DOHH2 (cell line): ENCODE measurements around the gene XPNPEP3.
"Not testable (repeated sequence)": the region's sequence is repeated elsewhere in the genome, so short reads cannot be mapped to it uniquely, and the experiment has no call there.

Experiments
- EZH2phosphoT487 ChIP-seq: fragments of 200-600 bp; sonication (generic); IDR thresholded peaks from 2 replicates; pipeline ENCODE4 v1.6.1; 2017; ENCODE audit warnings: borderline replicate concordance, mild to moderate bottlenecking, antibody characterized with exemption, low read length, moderate library complexity, mixed read lengths
- TF ChIP-seq, protein P1 (sequence below): fragments of 200-600 bp; sonication (generic); IDR thresholded peaks from one replicate; pipeline ENCODE4 v1.5.1; 2014; ENCODE audit warnings: antibody characterized with exemption, mild to moderate bottlenecking, low read depth, low read length; ENCODE audit not compliant: poor library complexity, severe bottlenecking

DNA sequence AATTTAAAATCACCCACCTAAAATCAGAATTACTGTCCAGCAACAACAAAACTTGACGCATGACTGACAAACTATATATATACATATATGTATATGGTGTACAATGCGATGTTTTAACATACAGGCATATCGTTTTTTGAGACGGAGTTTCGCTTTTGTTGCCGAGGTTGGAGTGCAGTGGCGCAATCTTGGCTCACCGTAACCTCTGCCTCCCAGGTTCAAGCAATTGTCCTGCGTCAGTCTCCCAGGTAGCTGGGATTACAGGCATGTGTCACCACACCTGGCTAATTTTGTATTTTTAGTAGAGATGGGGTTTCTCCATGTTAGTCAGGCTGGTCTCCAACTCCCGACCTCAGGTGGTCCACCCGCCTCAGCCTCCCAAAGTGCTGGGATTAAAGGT, 11.1 kb upstream of the XPNPEP3 start:
- TF ChIP-seq, protein P1, sequence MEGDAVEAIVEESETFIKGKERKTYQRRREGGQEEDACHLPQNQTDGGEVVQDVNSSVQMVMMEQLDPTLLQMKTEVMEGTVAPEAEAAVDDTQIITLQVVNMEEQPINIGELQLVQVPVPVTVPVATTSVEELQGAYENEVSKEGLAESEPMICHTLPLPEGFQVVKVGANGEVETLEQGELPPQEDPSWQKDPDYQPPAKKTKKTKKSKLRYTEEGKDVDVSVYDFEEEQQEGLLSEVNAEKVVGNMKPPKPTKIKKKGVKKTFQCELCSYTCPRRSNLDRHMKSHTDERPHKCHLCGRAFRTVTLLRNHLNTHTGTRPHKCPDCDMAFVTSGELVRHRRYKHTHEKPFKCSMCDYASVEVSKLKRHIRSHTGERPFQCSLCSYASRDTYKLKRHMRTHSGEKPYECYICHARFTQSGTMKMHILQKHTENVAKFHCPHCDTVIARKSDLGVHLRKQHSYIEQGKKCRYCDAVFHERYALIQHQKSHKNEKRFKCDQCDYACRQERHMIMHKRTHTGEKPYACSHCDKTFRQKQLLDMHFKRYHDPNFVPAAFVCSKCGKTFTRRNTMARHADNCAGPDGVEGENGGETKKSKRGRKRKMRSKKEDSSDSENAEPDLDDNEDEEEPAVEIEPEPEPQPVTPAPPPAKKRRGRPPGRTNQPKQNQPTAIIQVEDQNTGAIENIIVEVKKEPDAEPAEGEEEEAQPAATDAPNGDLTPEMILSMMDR, result not testable (repeated sequence)
- not testable (repeated sequence) for TF ChIP-seq EZH2phosphoT487
